Breast epithelium (tissue), 4 donors: Measurements from ENCODE around the gene NUP205. TPM values are rescaled to one million over a fixed set of nuclear protein-coding genes. Genes with fewer than 3 reads are reported as not detected.

Experiments
- DNase-seq, 2 donors: peaks; one replicate each; pipeline ENCODE4 v3.0.0-alpha.2; 2019; ENCODE audit warnings: low spot score in 2 of 2
- H3K27ac ChIP-seq, 2 donors: fragments of 200-600 bp; sonication (generic) in 1 of 2; one replicate each; pipeline ENCODE4 v1.5.1; 2016 to 2019; ENCODE audit warnings: mild to moderate bottlenecking in 1 of 2
- H3K27me3 ChIP-seq, 2 donors: fragments of 200-600 bp; sonication (generic) in 1 of 2; one replicate each; pipeline versions ENCODE4 v1.5.1 to v1.6.0; 2017 to 2019; ENCODE audit warnings: control low read depth in 1 of 2, mild to moderate bottlenecking in 1 of 2
- H3K36me3 ChIP-seq: fragments of 200-600 bp; one replicate; pipeline ENCODE4 v1.5.1; 2019
- H3K4me1 ChIP-seq, 2 donors: fragments of 200-600 bp; sonication (generic); one replicate each; pipeline ENCODE4 v1.5.1; 2016 to 2019; ENCODE audit warnings: control low read depth in 1 of 2
- H3K4me3 ChIP-seq, 3 donors: fragments of 200-600 bp; sonication (generic); 1 replicate in 2 of 3; 2 replicates in 1 of 3; pipeline ENCODE4 v1.5.1; 2016 to 2019; ENCODE audit warnings: mild to moderate bottlenecking in 3 of 3, moderate library complexity in 2 of 3
- H3K9me3 ChIP-seq, 2 donors: fragments of 200-600 bp; sonication (generic) in 1 of 2; one replicate each; pipeline ENCODE4 v1.5.1; 2016 to 2019; ENCODE audit warnings: control low read depth in 1 of 2
- CTCF ChIP-seq, 3 donors: fragments of 450-650 bp; IDR thresholded peaks; one replicate each; pipeline ENCODE4 v1.5.1; 2016 to 2017; ENCODE audit warnings: antibody characterized with exemption in 3 of 3, mild to moderate bottlenecking in 3 of 3, moderate library complexity in 3 of 3
- POLR2A ChIP-seq: fragments of 450-650 bp; IDR thresholded peaks from one replicate; pipeline ENCODE4 v1.6.1; 2016; ENCODE audit warnings: antibody characterized with exemption, mild to moderate bottlenecking, moderate library complexity
- POLR2AphosphoS5 ChIP-seq, 3 donors: sonication (generic); formaldehyde crosslinking; IDR thresholded peaks; one replicate each; pipeline ENCODE4 v1.6.1; 2017; ENCODE audit warnings: antibody characterized with exemption in 3 of 3
- intact Hi-C: fragments of 100-400 bp; cut with DNase I; formaldehyde crosslinking; loops from one replicate; pipeline ENCODE4 v1.15.1; 2023; ENCODE audit warnings: low total_unique reads
- total RNA-seq, 3 donors: library from RNA; depleted of rRNA; stranded (reverse); fragments of >200 nt; gene quantifications; one replicate each; pipeline ENCODE4 v1.1.0, GENCODE V29; 2016

NUP205 gene
- total RNA-seq, 3 donors from 2014 or later = 22.6 to 49.6 (median 44.6) TPM

DNA sequence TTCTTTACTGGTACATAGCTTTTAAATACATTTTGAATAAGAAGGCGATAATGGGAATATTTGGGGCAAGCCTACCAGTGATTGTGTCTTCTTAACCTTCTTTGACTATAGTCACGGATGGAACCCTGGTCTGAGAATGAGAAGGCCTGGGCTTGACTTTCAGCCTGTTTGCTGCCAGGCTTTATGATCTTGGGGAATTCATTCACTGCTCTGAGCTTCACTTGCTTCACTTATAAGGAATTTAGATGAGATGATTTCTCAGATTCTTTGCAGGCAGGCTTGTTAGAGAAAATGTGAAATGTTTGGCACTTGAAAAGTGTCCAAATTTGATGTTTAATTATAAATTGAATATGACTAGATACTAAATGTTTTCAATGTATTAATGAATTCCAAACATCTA, 42.5 kb downstream of the NUP205 start:
- TF ChIP-seq POLR2AphosphoS5 (IDR thresholded peaks at IDR 0.05) = no peak
- TF ChIP-seq CTCF (IDR thresholded peaks at IDR 0.05) = no peak
- no peak for TF ChIP-seq POLR2A
- no peaks in the 10 kb centered on the region for H3K36me3 ChIP-seq
- no peak overlapping the region for H3K27ac ChIP-seq
- H3K27me3 ChIP-seq = no peaks in the 10 kb centered on the region
- no peak for DNase-seq
- no peaks in the 10 kb centered on the region for H3K4me1 ChIP-seq
- no peak overlapping the region for H3K4me3 ChIP-seq
- intact Hi-C loops = no loop called here
- no peaks in the 10 kb centered on the region for H3K9me3 ChIP-seq

GRCh38 chr7:135601182-135601581, 43.5 kb downstream of the NUP205 start:
- Histone ChIP-seq H3K27me3 (no peaks in the 10 kb centered on the region), H3K4me1 (no peaks in the 10 kb centered on the region), H3K36me3 (no peaks in the 10 kb centered on the region), H3K4me3 (no peak overlapping the region), H3K9me3 (no peaks in the 10 kb centered on the region), H3K27ac (no peak overlapping the region)
- intact Hi-C loops = no loop called here
- TF ChIP-seq POLR2A = no peak
- TF ChIP-seq POLR2AphosphoS5 (IDR thresholded peaks at IDR 0.05) = no peak
- no peak for TF ChIP-seq CTCF (IDR thresholded peaks at IDR 0.05)
- DNase-seq = no peak

- H3K27ac ChIP-seq = no peak overlapping the region
- H3K36me3 ChIP-seq = no peaks in the 10 kb centered on the region
- intact Hi-C loops = no loop called here
Observed at GRCh38 chr7:135602304-135602703, 44.6 kb downstream of the NUP205 start.

DNA sequence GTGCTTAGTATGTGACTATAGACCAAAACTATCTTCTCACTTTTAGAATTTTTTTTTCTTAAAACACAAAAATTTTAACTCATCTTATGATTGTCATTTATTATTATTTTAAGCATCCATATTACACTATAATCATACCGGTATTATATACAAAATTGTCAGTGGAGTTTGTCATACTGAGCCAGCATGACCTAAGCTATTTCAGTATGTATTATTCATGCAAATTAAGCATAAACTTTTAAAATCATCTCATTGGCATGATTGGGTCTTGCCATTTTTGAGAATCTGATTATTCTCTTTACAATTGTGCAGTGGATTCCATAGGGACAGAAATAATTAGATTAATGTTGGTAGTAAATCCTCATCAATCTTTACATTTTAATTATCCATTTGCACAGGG, 58.4 kb downstream of the NUP205 start:
- intact Hi-C loops = no loop called here
- no peaks in the 10 kb centered on the region for H3K4me1 ChIP-seq
- H3K9me3 ChIP-seq = no peaks in the 10 kb centered on the region
- no peak for DNase-seq
- no peaks in the 10 kb centered on the region for H3K27me3 ChIP-seq
- no peak for TF ChIP-seq POLR2A
- no peak for TF ChIP-seq CTCF (IDR thresholded peaks at IDR 0.05)
- no peak for TF ChIP-seq POLR2AphosphoS5 (IDR thresholded peaks at IDR 0.05)
- peaks cover 9% of the 10 kb centered on the region for H3K36me3 ChIP-seq
- no peak overlapping the region for H3K4me3 ChIP-seq
- H3K27ac ChIP-seq = no peak overlapping the region

More at GRCh38 chr7:135602304-135602703, 44.6 kb downstream of the NUP205 start:
- Histone ChIP-seq H3K27me3 (no peaks in the 10 kb centered on the region), H3K4me1 (no peaks in the 10 kb centered on the region), H3K9me3 (no peaks in the 10 kb centered on the region), H3K4me3 (no peak overlapping the region)
- no peak for DNase-seq
- TF ChIP-seq POLR2AphosphoS5 (IDR thresholded peaks at IDR 0.05) = no peak
- no peak for TF ChIP-seq CTCF (IDR thresholded peaks at IDR 0.05)
- TF ChIP-seq POLR2A = no peak

DNA sequence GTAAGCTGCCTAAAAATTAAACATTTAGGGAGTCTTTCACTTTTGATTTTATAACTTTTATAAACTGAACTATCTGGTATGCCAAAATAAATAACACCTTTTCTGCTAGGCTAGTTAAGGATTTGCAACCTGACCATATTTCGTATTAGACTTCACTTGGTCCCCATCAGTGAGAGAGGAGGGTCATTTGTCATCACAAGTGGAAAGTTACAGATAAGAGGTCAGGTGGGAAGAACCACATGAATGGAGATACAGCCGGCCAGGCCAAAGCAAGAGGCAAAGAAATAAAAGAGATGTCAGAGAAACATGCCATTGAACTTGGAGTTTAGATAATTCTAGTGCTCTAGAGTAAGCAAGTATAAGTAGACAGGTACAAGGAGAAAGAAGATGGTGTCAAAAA, 60.1 kb downstream of the NUP205 start:
- H3K27ac ChIP-seq = no peak overlapping the region
- H3K4me3 ChIP-seq = no peak overlapping the region
- TF ChIP-seq POLR2A (no peak), CTCF (IDR thresholded peaks at IDR 0.05) (no peak), POLR2AphosphoS5 (IDR thresholded peaks at IDR 0.05) (no peak)
- no peaks in the 10 kb centered on the region for H3K4me1 ChIP-seq
- no peaks in the 10 kb centered on the region for H3K9me3 ChIP-seq
- DNase-seq = no peak
- no peaks in the 10 kb centered on the region for H3K27me3 ChIP-seq
- intact Hi-C loops = loop anchor here (2.0 kb wide), 1 partner anchor 75 kb away; no protein-coding TSS in a partner anchor
- peaks cover 9% of the 10 kb centered on the region for H3K36me3 ChIP-seq
